HG03095 (cell line): ENCODE data around the gene FAM174B.
"Not testable (repeated sequence)": the region's sequence is repeated elsewhere in the genome, so short reads cannot be mapped to it uniquely, and the experiment has no call there.

Source experiments
- ATAC-seq: cut with Tn5 transposase; IDR thresholded peaks from one replicate; pipeline ENCODE4 v1.9.1; 2021; ENCODE audit warnings: moderate library complexity; ENCODE audit not compliant: unreplicated experiment

Gene FAM174B

GRCh38 chr15:92619145-92620101, 36.2 kb downstream of the FAM174B start:
- ATAC-seq = no peak

GRCh38 chr15:92617549-92618520, 37.7 kb downstream of the FAM174B start:
- ATAC-seq = no peak

- no peak for ATAC-seq
Measured at GRCh38 chr15:92616621-92617548, 38.7 kb downstream of the FAM174B start.

GRCh38 chr15:92614791-92615785, 40.5 kb downstream of the FAM174B start:
- ATAC-seq = no peak

GRCh38 chr15:92614301-92614700, 41.3 kb downstream of the FAM174B start:
- ATAC-seq = no peak

- no peak for ATAC-seq
Measured at GRCh38 chr15:92613841-92614240, 41.7 kb downstream of the FAM174B start.

- no peak for ATAC-seq
Measured at GRCh38 chr15:92612891-92613290, 42.7 kb downstream of the FAM174B start.

GRCh38 chr15:92611995-92612745, 43.4 kb downstream of the FAM174B start:
- no peak for ATAC-seq

GRCh38 chr15:92611150-92611549, 44.4 kb downstream of the FAM174B start:
- ATAC-seq = no peak

GRCh38 chr15:92610101-92610520, 45.5 kb downstream of the FAM174B start:
- no peak for ATAC-seq

GRCh38 chr15:92608866-92609700, 46.5 kb downstream of the FAM174B start:
- no peak for ATAC-seq

GRCh38 chr15:92606836-92607150, 48.8 kb downstream of the FAM174B start:
- ATAC-seq = not testable (repeated sequence)

- ATAC-seq = no peak
Measured at GRCh38 chr15:92606126-92606835, 49.3 kb downstream of the FAM174B start.

- no peak for ATAC-seq
Measured at GRCh38 chr15:92605225-92605944, 50.2 kb downstream of the FAM174B start.

- no peak for ATAC-seq
Measured at GRCh38 chr15:92603743-92604470, 51.7 kb downstream of the FAM174B start.

- ATAC-seq = no peak
Measured at GRCh38 chr15:92603278-92603677, 52.3 kb downstream of the FAM174B start.
